Measurements from ENCODE around the gene ZNF24.

Gene ZNF24

DNA sequence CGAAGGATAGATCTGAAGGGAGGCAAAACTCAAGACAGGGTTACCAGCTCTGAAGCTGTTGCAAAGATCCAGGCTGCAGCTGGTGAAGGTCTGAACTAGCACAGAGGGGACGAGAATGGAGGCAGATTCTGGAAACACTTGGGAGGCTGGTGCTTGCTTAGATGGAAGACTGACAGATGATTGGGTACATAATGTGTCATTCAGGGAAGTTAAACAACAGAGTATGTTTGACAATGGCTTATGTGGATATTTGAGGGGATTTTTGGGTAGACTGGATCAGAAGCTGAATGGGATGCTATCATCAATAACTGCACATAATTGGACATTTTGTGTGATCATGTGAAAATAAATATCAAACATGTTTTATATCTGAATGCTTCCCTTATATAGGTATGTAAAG, 35.2 kb upstream of the ZNF24 start:
- no peaks in the 10 kb centered on the region for H4K20me1 ChIP-seq (ENCODE audit: insufficient read depth)
- no peak overlapping the region for H3K4me2 ChIP-seq
- no peaks in the 10 kb centered on the region for H3K27me3 ChIP-seq (ENCODE audit: insufficient read depth, low read depth)
- no peaks in the 10 kb centered on the region for H3K4me1 ChIP-seq (ENCODE audit: low read depth, poor library complexity, severe bottlenecking)
- H2AFZ ChIP-seq (ENCODE audit: low read depth): no peak overlapping the region
- TF ChIP-seq, protein P1, sequence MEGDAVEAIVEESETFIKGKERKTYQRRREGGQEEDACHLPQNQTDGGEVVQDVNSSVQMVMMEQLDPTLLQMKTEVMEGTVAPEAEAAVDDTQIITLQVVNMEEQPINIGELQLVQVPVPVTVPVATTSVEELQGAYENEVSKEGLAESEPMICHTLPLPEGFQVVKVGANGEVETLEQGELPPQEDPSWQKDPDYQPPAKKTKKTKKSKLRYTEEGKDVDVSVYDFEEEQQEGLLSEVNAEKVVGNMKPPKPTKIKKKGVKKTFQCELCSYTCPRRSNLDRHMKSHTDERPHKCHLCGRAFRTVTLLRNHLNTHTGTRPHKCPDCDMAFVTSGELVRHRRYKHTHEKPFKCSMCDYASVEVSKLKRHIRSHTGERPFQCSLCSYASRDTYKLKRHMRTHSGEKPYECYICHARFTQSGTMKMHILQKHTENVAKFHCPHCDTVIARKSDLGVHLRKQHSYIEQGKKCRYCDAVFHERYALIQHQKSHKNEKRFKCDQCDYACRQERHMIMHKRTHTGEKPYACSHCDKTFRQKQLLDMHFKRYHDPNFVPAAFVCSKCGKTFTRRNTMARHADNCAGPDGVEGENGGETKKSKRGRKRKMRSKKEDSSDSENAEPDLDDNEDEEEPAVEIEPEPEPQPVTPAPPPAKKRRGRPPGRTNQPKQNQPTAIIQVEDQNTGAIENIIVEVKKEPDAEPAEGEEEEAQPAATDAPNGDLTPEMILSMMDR (conservative IDR thresholded peaks at IDR 0.05; ENCODE audit: low read depth, low read length): no peak
- H3K36me3 ChIP-seq (ENCODE audit: insufficient read depth): no peaks in the 10 kb centered on the region
- H3K4me3 ChIP-seq (IDR thresholded peaks at IDR 0.05; ENCODE audit: insufficient read depth, low read depth, low read length): no peak overlapping the region
- no peaks in the 10 kb centered on the region for H3K79me2 ChIP-seq (ENCODE audit: insufficient read depth, low read depth)
- H3K27ac ChIP-seq: no peak overlapping the region
- no peak overlapping the region for H3K9ac ChIP-seq

DNA sequence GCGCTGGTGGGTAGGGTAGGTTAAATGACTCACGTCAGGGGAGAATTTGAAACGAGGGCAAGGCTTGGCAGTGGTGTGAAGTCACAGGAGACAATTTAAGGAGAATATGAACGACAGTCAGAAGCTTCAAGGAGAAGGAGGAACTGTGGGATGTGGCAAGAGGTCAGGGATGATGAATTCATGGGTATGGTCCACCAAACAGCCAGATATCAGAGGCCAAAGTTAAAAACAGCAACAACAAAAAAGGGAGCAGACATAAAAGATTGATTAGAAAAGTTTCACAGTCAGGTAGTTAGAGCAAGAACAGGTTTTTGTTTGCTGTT, 34.3 kb upstream of the ZNF24 start:
- Histone ChIP-seq H3K27me3 (ENCODE audit: insufficient read depth, low read depth) (no peaks in the 10 kb centered on the region), H2AFZ (ENCODE audit: low read depth) (no peak overlapping the region), H4K20me1 (ENCODE audit: insufficient read depth) (no peaks in the 10 kb centered on the region), H3K36me3 (ENCODE audit: insufficient read depth) (no peaks in the 10 kb centered on the region), H3K4me3 (IDR thresholded peaks at IDR 0.05; ENCODE audit: insufficient read depth, low read depth, low read length) (no peak overlapping the region), H3K27ac (no peak overlapping the region), H3K79me2 (ENCODE audit: insufficient read depth, low read depth) (no peaks in the 10 kb centered on the region), H3K4me1 (ENCODE audit: low read depth, poor library complexity, severe bottlenecking) (no peaks in the 10 kb centered on the region), H3K4me2 (no peak overlapping the region), H3K9ac (no peak overlapping the region)
- TF ChIP-seq, protein P1 (conservative IDR thresholded peaks at IDR 0.05; ENCODE audit: low read depth, low read length): no peak

DNA sequence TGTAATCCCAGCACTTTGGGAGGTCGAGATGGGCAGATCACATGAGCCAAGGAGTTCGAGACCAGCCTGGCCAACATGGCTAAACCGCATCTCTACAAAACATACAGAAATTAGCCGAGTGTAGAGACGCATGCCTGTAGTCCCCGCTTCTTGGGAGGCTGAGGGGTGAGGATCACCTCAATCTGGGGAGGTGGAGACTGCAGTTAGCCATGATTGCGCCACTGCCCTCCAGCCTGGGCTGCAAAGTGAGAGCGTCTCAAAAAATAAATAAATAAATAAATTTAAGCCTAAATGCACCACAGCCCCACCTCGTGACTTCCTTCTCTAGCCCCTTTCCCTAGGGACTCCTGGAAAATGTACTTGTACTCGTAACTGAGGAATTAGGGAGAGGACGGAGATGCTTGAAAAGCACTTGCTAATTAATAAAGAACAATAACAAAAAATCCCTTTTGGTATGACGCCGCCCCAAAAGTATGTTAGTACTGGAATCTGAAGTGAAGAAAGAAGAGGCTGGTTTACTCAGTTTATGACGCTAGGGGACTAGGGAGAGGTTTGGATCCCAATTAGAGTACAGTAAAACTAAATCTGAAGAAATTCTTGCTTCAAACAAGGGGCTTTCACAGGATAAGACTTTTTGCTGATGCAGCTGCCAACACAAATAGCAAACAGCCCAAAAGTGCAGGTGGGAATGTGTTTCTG, 33.8 kb upstream of the ZNF24 start:
- Histone ChIP-seq H2AFZ (ENCODE audit: low read depth) (no peak overlapping the region), H3K9ac (no peak overlapping the region), H3K27me3 (ENCODE audit: insufficient read depth, low read depth) (no peaks in the 10 kb centered on the region), H3K4me1 (ENCODE audit: low read depth, poor library complexity, severe bottlenecking) (no peaks in the 10 kb centered on the region), H3K27ac (no peak overlapping the region), H3K4me2 (no peak overlapping the region; the same call in 1 of the 2 replicates), H3K4me3 (IDR thresholded peaks at IDR 0.05; ENCODE audit: insufficient read depth, low read depth, low read length) (no peak overlapping the region), H3K79me2 (ENCODE audit: insufficient read depth, low read depth) (no peaks in the 10 kb centered on the region), H4K20me1 (ENCODE audit: insufficient read depth) (no peaks in the 10 kb centered on the region), H3K36me3 (ENCODE audit: insufficient read depth) (no peaks in the 10 kb centered on the region)
- TF ChIP-seq, protein P1 (conservative IDR thresholded peaks at IDR 0.05; ENCODE audit: low read depth, low read length): no peak

- Histone ChIP-seq H3K9ac (peak within 1 kb of the TSS; percentile 41; the same call in 1 of the 2 replicates), H3K27ac (no peak within 1 kb of the TSS)
These were observed 32.8 kb upstream of the ZNF24 start, which contains the start of gene ZNF396 for GRCh38 chr18:35376742-35377695. Gene ZNF396, minus strand, starts transcription at chr18:35377337. Its CDS starts 3,045 bp downstream, at chr18:35374292.

More at GRCh38 chr18:35376742-35377695, 32.8 kb upstream of the ZNF24 start, which contains the start of gene ZNF396:
- no peak within 1 kb of the TSS for H3K4me3 ChIP-seq (IDR thresholded peaks at IDR 0.05; ENCODE audit: insufficient read depth, low read depth, low read length)
- no peaks in the 10 kb centered on the region for H3K4me1 ChIP-seq (ENCODE audit: low read depth, poor library complexity, severe bottlenecking)
- H3K27me3 ChIP-seq (ENCODE audit: insufficient read depth, low read depth): no peaks in the 10 kb centered on the region
- peak within 1 kb of the TSS; percentile 96 for H2AFZ ChIP-seq (ENCODE audit: low read depth)
- no peaks in the 10 kb centered on the region for H3K36me3 ChIP-seq (ENCODE audit: insufficient read depth)
- peak within 1 kb of the TSS; percentile 27 for H3K4me2 ChIP-seq
- TF ChIP-seq, protein P1 (conservative IDR thresholded peaks at IDR 0.05; ENCODE audit: low read depth, low read length): no peak
- H4K20me1 ChIP-seq (ENCODE audit: insufficient read depth): no peaks in the 10 kb centered on the region
- no peaks in the 10 kb centered on the region for H3K79me2 ChIP-seq (ENCODE audit: insufficient read depth, low read depth)
